Endodermal cell (in vitro differentiated cells): Measurements from ENCODE around the gene USP24. TPM values are rescaled to one million over a fixed set of nuclear protein-coding genes. Genes with fewer than 3 reads are reported as not detected.
A peak's percentile ranks its signal among the peaks of the same experiment; 100 is the strongest.
"Not testable (repeated sequence)": the region's sequence is repeated elsewhere in the genome, so short reads cannot be mapped to it uniquely, and the experiment has no call there.

Experiments
- DNase-seq: peaks from one replicate; pipeline ENCODE4 v3.0.0-alpha.2; 2017
- H3K27ac ChIP-seq: 2 replicates; pipeline ENCODE4 v1.5.1; 2013; ENCODE audit warnings: mild to moderate bottlenecking, low read depth, low read length, moderate library complexity
- H3K27me3 ChIP-seq: 2 replicates; pipeline ENCODE4 v1.6.1; 2013; ENCODE audit warnings: mild to moderate bottlenecking, low read length, moderate library complexity; ENCODE audit not compliant: insufficient read depth, control insufficient read depth, poor library complexity, severe bottlenecking
- H3K36me3 ChIP-seq: 2 replicates; pipeline ENCODE4 v1.7.0; 2013; ENCODE audit warnings: mild to moderate bottlenecking, low read length, moderate library complexity; ENCODE audit not compliant: control insufficient read depth, insufficient read depth
- H3K4me1 ChIP-seq: one replicate; pipeline ENCODE4 v1.7.0; 2013; ENCODE audit warnings: low read length; ENCODE audit not compliant: control insufficient read depth, insufficient read depth
- H3K4me3 ChIP-seq: 2 replicates; pipeline ENCODE4 v1.5.1; 2013; ENCODE audit warnings: mild to moderate bottlenecking, low read length, moderate library complexity
- H3K9ac ChIP-seq: 2 replicates; pipeline ENCODE4 v1.6.1; 2013; ENCODE audit warnings: mild to moderate bottlenecking, low read length, moderate library complexity; ENCODE audit not compliant: poor library complexity, severe bottlenecking; ENCODE audit errors: extremely low read depth
- H3K9me3 ChIP-seq: 2 replicates; pipeline ENCODE4 v1.6.1; 2013; ENCODE audit warnings: mild to moderate bottlenecking, low read length, moderate library complexity; ENCODE audit not compliant: control insufficient read depth
- H3K27ac Mint-ChIP-seq: 2 replicates; pipeline ENCODE4 v1.8.0; 2020; ENCODE audit warnings: mixed read lengths
- H3K27me3 Mint-ChIP-seq: 2 replicates; pipeline ENCODE4 v1.8.0; 2021; ENCODE audit warnings: mild to moderate bottlenecking, mixed read lengths; ENCODE audit not compliant: insufficient read depth
- H3K36me3 Mint-ChIP-seq: 2 replicates; pipeline ENCODE4 v1.8.0; 2020; ENCODE audit warnings: low read depth, mixed read lengths
- H3K4me1 Mint-ChIP-seq: 2 replicates; pipeline ENCODE4 v1.8.0; 2020; ENCODE audit warnings: mixed read lengths
- H3K4me3 Mint-ChIP-seq: 2 replicates; pipeline ENCODE4 v1.8.0; 2020; ENCODE audit warnings: mild to moderate bottlenecking, moderate library complexity, mixed read lengths
- H3K9me3 Mint-ChIP-seq: 2 replicates; pipeline ENCODE4 v1.8.0; 2020; ENCODE audit warnings: mild to moderate bottlenecking, mixed read lengths
- whole genome bisulfite sequencing, 2 experiments: methylation state at CpG; one replicate each; pipeline versions ENCODE4 v1.1.5 to v1.1.7; 2013; ENCODE audit warnings: missing lambda C conversion rate in 2 of 2, mixed read lengths in 1 of 2; ENCODE audit not compliant: insufficient coverage in 1 of 2, insufficient read length in 1 of 2; 5-methylcytosine and 5-hydroxymethylcytosine counted together
- total RNA-seq, 2 donors: library from RNA; stranded (reverse); fragmentation: NEBNext Ultra II Directional in 1 of 2; extraction: Animal tissue kit (Norgen Biotek cat#: 25700) in 1 of 2; gene quantifications; 2 replicates in 1 of 2; 3 replicates in 1 of 2; pipeline ENCODE4 v1.2.1, GENCODE V29; 2021
- TF ChIP-seq, protein P1 (sequence below): fragments of 200-600 bp; sonication (generic); conservative IDR thresholded peaks from 2 replicates; pipeline ENCODE4 v1.5.0; 2021; ENCODE audit warnings: antibody characterized with exemption, mild to moderate bottlenecking

The USP24 gene
- total RNA-seq, 2 donors from 2014 or later: 68.2 to 71.5 TPM

DNA sequence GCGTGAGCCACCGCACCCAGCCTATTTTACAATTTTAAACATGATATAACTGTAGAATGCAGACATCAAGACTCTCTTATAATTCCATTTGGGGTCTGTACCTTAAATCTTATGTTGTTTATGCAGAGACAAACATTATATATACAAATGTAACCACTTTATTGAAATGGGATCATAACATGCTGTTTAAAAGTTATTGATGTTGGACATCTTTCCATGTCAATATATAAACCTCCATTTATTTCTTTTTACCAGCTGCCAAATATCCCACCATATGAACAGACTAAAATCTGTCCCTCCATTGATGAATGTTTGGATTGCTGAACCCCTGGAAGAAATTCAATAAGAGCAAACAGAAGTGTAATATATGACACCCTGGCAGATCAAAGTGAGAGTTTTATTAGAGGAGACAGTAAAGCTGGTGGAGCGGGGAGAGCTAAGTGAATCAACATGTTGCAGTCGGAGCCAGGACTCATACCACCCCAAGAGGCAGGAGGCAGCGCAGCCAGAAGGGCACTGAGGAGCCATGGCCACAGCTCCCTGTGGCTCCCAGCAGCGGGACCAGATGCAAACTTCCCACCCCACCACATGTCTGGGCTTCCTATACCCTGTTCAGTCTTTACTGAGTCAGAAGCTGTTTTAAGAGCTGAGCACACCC lies 180.6 kb downstream of the USP24 start:
- peaks cover 38% of the 10 kb centered on the region for H3K4me1 Mint-ChIP-seq
- H3K36me3 Mint-ChIP-seq: peaks cover 21% of the 10 kb centered on the region
- Histone ChIP-seq H3K9me3 (peaks cover 12% of the 10 kb centered on the region), H3K36me3 (no peaks in the 10 kb centered on the region), H3K27me3 (peaks cover 20% of the 10 kb centered on the region), H3K27ac (no peak overlapping the region), H3K4me1 (peaks cover 11% of the 10 kb centered on the region), H3K4me3 (no peak overlapping the region), H3K9ac (no peak overlapping the region)
- DNase-seq: no peak
- H3K27me3 Mint-ChIP-seq: peaks cover 28% of the 10 kb centered on the region
- WGBS, 2 experiments: 93 to 100% methylated on average over 1 to 6 of the region's 6 CpGs
- H3K4me3 Mint-ChIP-seq: no peak overlapping the region
- no peak overlapping the region for H3K27ac Mint-ChIP-seq
- H3K9me3 Mint-ChIP-seq: peaks cover 17% of the 10 kb centered on the region
- TF ChIP-seq, protein P1, sequence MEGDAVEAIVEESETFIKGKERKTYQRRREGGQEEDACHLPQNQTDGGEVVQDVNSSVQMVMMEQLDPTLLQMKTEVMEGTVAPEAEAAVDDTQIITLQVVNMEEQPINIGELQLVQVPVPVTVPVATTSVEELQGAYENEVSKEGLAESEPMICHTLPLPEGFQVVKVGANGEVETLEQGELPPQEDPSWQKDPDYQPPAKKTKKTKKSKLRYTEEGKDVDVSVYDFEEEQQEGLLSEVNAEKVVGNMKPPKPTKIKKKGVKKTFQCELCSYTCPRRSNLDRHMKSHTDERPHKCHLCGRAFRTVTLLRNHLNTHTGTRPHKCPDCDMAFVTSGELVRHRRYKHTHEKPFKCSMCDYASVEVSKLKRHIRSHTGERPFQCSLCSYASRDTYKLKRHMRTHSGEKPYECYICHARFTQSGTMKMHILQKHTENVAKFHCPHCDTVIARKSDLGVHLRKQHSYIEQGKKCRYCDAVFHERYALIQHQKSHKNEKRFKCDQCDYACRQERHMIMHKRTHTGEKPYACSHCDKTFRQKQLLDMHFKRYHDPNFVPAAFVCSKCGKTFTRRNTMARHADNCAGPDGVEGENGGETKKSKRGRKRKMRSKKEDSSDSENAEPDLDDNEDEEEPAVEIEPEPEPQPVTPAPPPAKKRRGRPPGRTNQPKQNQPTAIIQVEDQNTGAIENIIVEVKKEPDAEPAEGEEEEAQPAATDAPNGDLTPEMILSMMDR: no peak

DNA sequence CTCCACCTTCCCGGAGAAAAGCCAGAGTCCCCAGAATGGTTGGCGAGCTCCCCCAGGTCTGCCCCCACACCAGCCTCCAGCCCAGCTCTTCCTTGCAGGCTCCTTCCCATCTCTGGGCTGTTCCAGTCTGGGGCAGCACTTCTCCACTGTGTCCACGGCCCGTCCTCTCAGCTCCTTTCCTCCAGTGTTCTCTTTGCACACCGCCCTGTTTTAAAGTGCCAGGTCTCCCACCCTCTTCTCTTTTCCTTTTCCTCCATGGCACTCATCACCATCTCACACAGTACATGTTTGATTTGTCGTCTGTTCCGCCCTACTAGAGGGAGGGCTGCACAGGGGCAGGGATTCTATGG lies 181.9 kb downstream of the USP24 start:
- H3K27me3 Mint-ChIP-seq: peaks cover 17% of the 10 kb centered on the region
- TF ChIP-seq, protein P1: no peak
- H3K9me3 Mint-ChIP-seq: peaks cover 17% of the 10 kb centered on the region
- H3K9ac ChIP-seq: no peak overlapping the region
- H3K36me3 Mint-ChIP-seq: peaks cover 21% of the 10 kb centered on the region
- no peak overlapping the region for H3K4me3 Mint-ChIP-seq
- no peak overlapping the region for H3K27ac ChIP-seq
- H3K9me3 ChIP-seq: peaks cover 12% of the 10 kb centered on the region
- H3K27me3 ChIP-seq: peaks cover 9% of the 10 kb centered on the region
- whole genome bisulfite sequencing, 2 experiments: 50 to 83% methylated on average over 1 to 7 of the region's 7 CpGs
- no peaks in the 10 kb centered on the region for H3K36me3 ChIP-seq
- peaks cover 7% of the 10 kb centered on the region for H3K4me1 ChIP-seq
- H3K4me1 Mint-ChIP-seq: peaks cover 31% of the 10 kb centered on the region
- H3K4me3 ChIP-seq: no peak overlapping the region
- no peak overlapping the region for H3K27ac Mint-ChIP-seq
- DNase-seq: no peak

DNA sequence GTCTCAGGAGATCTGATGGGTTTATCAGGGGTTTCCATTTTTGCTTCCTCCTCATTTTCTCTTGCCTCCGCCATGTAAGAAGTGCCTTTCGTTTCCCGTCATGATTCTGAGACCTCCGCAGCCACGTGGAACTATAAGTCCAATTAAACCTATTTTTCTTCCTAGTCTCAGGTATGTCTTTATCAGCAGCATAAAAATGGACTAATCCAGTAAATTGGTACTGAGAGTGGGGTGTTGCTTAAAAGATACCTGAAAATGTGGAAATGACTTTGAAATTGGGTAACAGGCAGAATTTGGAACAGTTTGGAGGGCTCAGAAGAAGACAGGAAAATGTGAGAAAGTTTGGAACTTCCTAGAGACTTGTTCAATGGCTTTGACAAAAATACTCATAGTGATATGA lies 184.1 kb downstream of the USP24 start:
- H3K9me3 Mint-ChIP-seq: peaks cover 17% of the 10 kb centered on the region
- not testable (repeated sequence) for H3K9ac ChIP-seq, H3K4me1 ChIP-seq, H3K36me3 ChIP-seq, H3K27ac Mint-ChIP-seq, H3K27me3 ChIP-seq, H3K4me3 ChIP-seq, H3K4me3 Mint-ChIP-seq, H3K27ac ChIP-seq, DNase-seq, H3K27me3 Mint-ChIP-seq
- WGBS, 2 experiments: 98 to 100% methylated on average over 4 to 5 of the region's 5 CpGs
- H3K36me3 Mint-ChIP-seq: peaks cover 21% of the 10 kb centered on the region
- peaks cover 12% of the 10 kb centered on the region for H3K9me3 ChIP-seq
- H3K4me1 Mint-ChIP-seq: peaks cover 31% of the 10 kb centered on the region

DNA sequence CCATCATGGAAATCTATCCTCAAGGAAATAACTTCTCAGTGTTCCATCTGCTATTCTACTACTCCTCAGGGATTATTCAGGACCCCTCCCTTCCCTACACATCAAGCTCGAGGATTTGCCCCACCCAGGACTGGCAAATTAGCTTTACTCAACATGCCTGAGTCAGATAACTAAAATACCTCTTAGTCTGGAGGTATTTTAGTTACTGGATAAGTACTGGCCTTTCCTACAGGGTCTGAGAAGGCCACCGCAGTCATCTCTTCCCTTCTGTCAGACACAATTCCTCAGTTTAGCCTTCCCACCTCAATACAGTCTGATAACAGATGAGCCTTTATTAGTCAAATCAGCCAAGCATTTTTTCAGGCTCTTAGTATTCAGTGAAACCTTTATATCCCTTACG lies 188.5 kb downstream of the USP24 start:
- Mint-ChIP-seq H3K4me3 (peak overlapping the region; percentile 5), H3K27ac (peak overlapping the region; percentile 54), H3K9me3 (peaks cover 31% of the 10 kb centered on the region), H3K36me3 (peaks cover 19% of the 10 kb centered on the region), H3K4me1 (peaks cover 45% of the 10 kb centered on the region)
- not testable (repeated sequence) for DNase-seq, H3K36me3 ChIP-seq, H3K4me3 ChIP-seq, H3K27me3 Mint-ChIP-seq, H3K4me1 ChIP-seq, H3K9me3 ChIP-seq, H3K27ac ChIP-seq, H3K27me3 ChIP-seq, H3K9ac ChIP-seq
- 78% methylated on average over 2 of the region's 3 CpGs; no CpG with 5 or more reads in 1 of the 2 experiments for WGBS, 2 experiments

DNA sequence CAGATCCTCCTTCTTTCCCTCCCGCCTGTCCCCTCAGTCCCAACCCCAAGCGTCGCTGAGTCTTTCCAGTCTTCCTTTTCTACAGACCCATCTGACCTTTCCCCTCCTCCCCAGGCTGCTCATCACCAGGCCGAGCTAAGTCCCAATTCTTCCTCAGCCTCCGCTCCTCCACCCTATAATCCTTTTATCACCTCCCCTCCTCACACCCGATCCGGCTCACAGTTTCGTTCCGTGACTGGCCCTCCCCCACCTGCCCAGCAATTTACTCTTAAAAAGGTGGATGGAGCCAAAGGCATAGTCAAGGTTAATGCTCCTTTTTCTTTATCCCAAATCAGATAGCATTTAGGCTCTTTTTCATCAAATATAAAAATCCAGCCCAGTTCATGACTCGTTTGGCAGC lies 191.0 kb downstream of the USP24 start:
- not testable (repeated sequence) for H3K4me1 ChIP-seq, H3K27me3 ChIP-seq, H3K27me3 Mint-ChIP-seq, H3K36me3 ChIP-seq, DNase-seq, H3K36me3 Mint-ChIP-seq, H3K9ac ChIP-seq, H3K9me3 ChIP-seq, H3K27ac ChIP-seq, H3K4me3 ChIP-seq
- Mint-ChIP-seq H3K27ac (peak overlapping the region; percentile 93), H3K4me1 (peaks cover 45% of the 10 kb centered on the region), H3K4me3 (peak overlapping the region; percentile 66), H3K9me3 (peaks cover 18% of the 10 kb centered on the region)
- WGBS, 2 experiments: 32 to 34% methylated on average over 5 to 9 of the region's 10 CpGs
